GM12878 (cell line): Measurements from ENCODE around the gene PARP16. TPM values are rescaled to one million over a fixed set of nuclear protein-coding genes. Genes with fewer than 3 reads are reported as not detected.

Experiments
- ATAC-seq: fragments of 200-7000 bp; cut with Tn5 transposase; 3 replicates; pipeline ENCODE4 v1.9.1; 2020; ENCODE audit warnings: mild to moderate bottlenecking, moderate library complexity
- Bru-seq: library from RNA; stranded (reverse); fragments of 400-500 nt; gene quantifications from one replicate; lab custom pipeline; 2021; lab: Mats Ljungman, UMichigan
- BruChase-seq, 2 experiments: library from RNA; stranded (reverse); fragments of 400-500 nt; gene quantifications; one replicate each; lab custom pipeline; 2021; lab: Mats Ljungman, UMichigan
- BruUV-seq: library from RNA; stranded (reverse); fragments of 400-500 nt; replicated peaks from 2 replicates; lab custom pipeline; 2021; lab: Mats Ljungman, UMichigan
- CTCF ChIA-PET: fragments of 300-600 bp; sonication (Branson Sonifier 250); formaldehyde crosslinking; extraction: SDS; loops from one replicate; lab custom pipeline; 2021; ENCODE audit warnings: inconsistent platforms; lab: Yijun Ruan, JAX
- POLR2A ChIA-PET: fragments of 350-600 bp; formaldehyde crosslinking; extraction: SDS; loops from one replicate; lab custom pipeline; 2021; ENCODE audit warnings: inconsistent platforms; lab: Charles Lee
- RAD21 ChIA-PET: fragments of 300-600 bp; sonication (Branson Sonifier 250); formaldehyde crosslinking; loops from one replicate; lab custom pipeline; 2023; ENCODE audit warnings: antibody characterized with exemption; ENCODE audit not compliant: unreplicated experiment; lab: Charles Lee
- SMC1A ChIA-PET: fragments of 300-600 bp; sonication (Branson Sonifier 250); formaldehyde crosslinking; loops from one replicate; lab custom pipeline; 2023; ENCODE audit not compliant: unreplicated experiment, uncharacterized antibody; lab: Charles Lee
- DNase-seq: peaks from one replicate; pipeline ENCODE4 v3.0.0-alpha.2; 2011; ENCODE audit warnings: low read depth, low spot score
- FAIRE-seq: peaks from 3 replicates; lab custom pipeline; 2011; peaks lifted over from hg19 to GRCh38; lab: Jason Lieb, UNC
- H2AFZ ChIP-seq: 2 replicates; pipeline ENCODE4 v1.6.0; 2011; ENCODE audit warnings: low read depth, low read length, control low read depth; ENCODE audit not compliant: control insufficient read depth
- H3K27ac ChIP-seq: 2 replicates; pipeline ENCODE4 v1.5.1; 2011; ENCODE audit warnings: control low read depth; ENCODE audit not compliant: control insufficient read depth, insufficient read depth
- H3K27me3 ChIP-seq, 2 experiments: replicated peaks in 1 of 2; 2 replicates each; pipeline versions ENCODE4 v1.6.0 to v1.6.1; 2011; ENCODE audit warnings: low read length in 1 of 2; ENCODE audit not compliant: control insufficient read depth in 2 of 2, insufficient read depth in 2 of 2
- H3K36me3 ChIP-seq, 2 experiments: 2 replicates each; pipeline ENCODE4 v1.5.1; 2011; ENCODE audit warnings: low read length in 1 of 2; ENCODE audit not compliant: control insufficient read depth in 2 of 2, insufficient read depth in 2 of 2
- H3K4me1 ChIP-seq: 2 replicates; pipeline ENCODE4 v1.6.1; 2011; ENCODE audit warnings: mild to moderate bottlenecking, low read length, moderate library complexity, mixed read lengths; ENCODE audit not compliant: control insufficient read depth, insufficient read depth
- H3K4me2 ChIP-seq: 2 replicates; pipeline ENCODE4 v1.6.0; 2011; ENCODE audit warnings: control low read depth; ENCODE audit not compliant: control insufficient read depth, insufficient read depth
- H3K4me3 ChIP-seq: fragments of 200-600 bp; sonication (generic); 2 replicates; pipeline ENCODE4 v1.5.1; 2016
- H3K79me2 ChIP-seq: 2 replicates; pipeline ENCODE4 v1.6.0; 2011; ENCODE audit warnings: low read length; ENCODE audit not compliant: control insufficient read depth, insufficient read depth
- H3K9ac ChIP-seq: 2 replicates; pipeline ENCODE4 v1.8.0; 2011; ENCODE audit warnings: low read length, control low read depth, mixed read lengths; ENCODE audit not compliant: control insufficient read depth, insufficient read depth
- H3K9me3 ChIP-seq: replicated peaks from 3 replicates; pipeline ENCODE4 v1.5.1; 2011; ENCODE audit warnings: mild to moderate bottlenecking, low read length; ENCODE audit not compliant: control insufficient read depth, insufficient read depth
- H4K20me1 ChIP-seq: 2 replicates; pipeline ENCODE4 v1.6.0; 2011; ENCODE audit not compliant: control insufficient read depth, insufficient read depth
- BCL11A ChIP-seq: IDR thresholded peaks from 2 replicates; pipeline ENCODE4 v1.6.1; 2011; ENCODE audit warnings: low read depth, low read length
- CBX3 ChIP-seq: fragments of 200-600 bp; sonication (generic); IDR thresholded peaks from 2 replicates; pipeline ENCODE4 v1.6.1; 2016; ENCODE audit warnings: low read depth, borderline replicate concordance
- GATAD2B ChIP-seq: fragments of 450-650 bp; conservative IDR thresholded peaks from 2 replicates; pipeline ENCODE4 v1.6.1; 2017; ENCODE audit warnings: low read depth, mild to moderate bottlenecking, moderate library complexity
- JUNB ChIP-seq: IDR thresholded peaks from 2 replicates; pipeline ENCODE4 v1.6.1; 2016; ENCODE audit warnings: antibody characterized with exemption, mild to moderate bottlenecking
- NFYB ChIP-seq: IDR thresholded peaks from 2 replicates; pipeline ENCODE4 v1.6.1; 2011; ENCODE audit warnings: low read depth, mild to moderate bottlenecking, low read length, improper control_type of control experiment, moderate library complexity; ENCODE audit not compliant: insufficient read depth
- SIX5 ChIP-seq: IDR thresholded peaks from 2 replicates; pipeline ENCODE4 v1.6.1; 2011; ENCODE audit warnings: mild to moderate bottlenecking, low read depth, low read length, moderate library complexity; ENCODE audit not compliant: severe bottlenecking
- ZZZ3 ChIP-seq: IDR thresholded peaks from 2 replicates; pipeline ENCODE4 v1.6.1; 2011; ENCODE audit warnings: low read depth; ENCODE audit not compliant: control insufficient read depth, insufficient read length
- WGBS: methylation state at CpG from one replicate; pipeline ENCODE4 v1.1.6; 2016; ENCODE audit warnings: low lambda C conversion rate; ENCODE audit not compliant: insufficient replicate concordance, insufficient coverage; ENCODE audit errors: missing lambda C conversion rate; 5-methylcytosine and 5-hydroxymethylcytosine counted together
- in situ Hi-C: fragments of 300-500 bp; cut with MboI; formaldehyde crosslinking; loops from 9 replicates; pipeline ENCODE4 v1.14.3; 2018; ENCODE audit warnings: mixed read lengths
- intact Hi-C: fragments of 100-400 bp; cut with micrococcal nuclease; formaldehyde crosslinking; loops from one replicate; pipeline ENCODE4 v1.14.2; 2022; ENCODE audit not compliant: unreplicated experiment
- long read RNA-seq, 2 experiments: library from polyadenylated mRNA; unstranded; transcript quantifications; one replicate each; pipeline ENCODE4 v2.0.0, GENCODE V29; 2019 to 2020
- polyA minus RNA-seq, 3 experiments: library from RNA; depleted of rRNA, polyadenylated mRNA; stranded (reverse); fragments of >200 nt; gene quantifications; 2 replicates each; pipeline ENCODE4 v1.2.3, GENCODE V29; 2011
- polyA plus RNA-seq, 11 experiments: library from polyadenylated mRNA; depleted of rRNA in 4 of 11; unstranded in 6 of 11; stranded (reverse) in 5 of 11; fragments of >200 nt; fragmentation: Nextera tagmentation in 4 of 11; fragmentation: Illumina TruSeq in 1 of 11; extraction: Ambion mirVana in 4 of 11; extraction: Trizol in 1 of 11; gene quantifications; 1 replicate in 1 of 11; 2 replicates in 10 of 11; pipeline versions ENCODE4 v1.2.1 to v1.2.3, GENCODE V29; 2011 to 2016; ENCODE audit warnings: inconsistent platforms in 2 of 11, missing spikeins in 2 of 11, low read depth in 1 of 11
- total RNA-seq, 4 experiments: library from RNA; depleted of rRNA in 3 of 4; stranded (reverse); fragments of >200 nt in 3 of 4; fragmentation: Illumina TruSeq in 1 of 4; extraction: Trizol in 1 of 4; gene quantifications; 2 replicates each; pipeline versions ENCODE4 v1.2.1 to v1.2.3, GENCODE V29; 2013 to 2021
- TF ChIP-seq, protein P1 (sequence below): IDR thresholded peaks from 2 replicates; pipeline ENCODE4 v1.6.1; 2012; ENCODE audit warnings: mild to moderate bottlenecking, low read depth, low read length
- TF ChIP-seq, protein P2 (sequence below): fragments of 450-650 bp; IDR thresholded peaks from 2 replicates; pipeline ENCODE4 v1.6.1; 2018; ENCODE audit warnings: mild to moderate bottlenecking, low read depth, moderate library complexity; ENCODE audit not compliant: partially characterized antibody

The PARP16 gene, protein sequence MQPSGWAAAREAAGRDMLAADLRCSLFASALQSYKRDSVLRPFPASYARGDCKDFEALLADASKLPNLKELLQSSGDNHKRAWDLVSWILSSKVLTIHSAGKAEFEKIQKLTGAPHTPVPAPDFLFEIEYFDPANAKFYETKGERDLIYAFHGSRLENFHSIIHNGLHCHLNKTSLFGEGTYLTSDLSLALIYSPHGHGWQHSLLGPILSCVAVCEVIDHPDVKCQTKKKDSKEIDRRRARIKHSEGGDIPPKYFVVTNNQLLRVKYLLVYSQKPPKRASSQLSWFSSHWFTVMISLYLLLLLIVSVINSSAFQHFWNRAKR
- 14.4 and 14.6 TPM in 2 replicates for total RNA-seq (2013; cell fraction: nucleolus; rRNA removed)
- total RNA-seq (2014; rRNA removed) (6.4 and 8.6 TPM in 2 replicates), total RNA-seq (2014; rRNA removed; fragmentation: Illumina TruSeq; extraction: Trizol) (7.6 and 8.4 TPM in 2 replicates), total RNA-seq (2021) (10.1 and 11.3 TPM in 2 replicates), polyA plus RNA-seq (2011; rRNA removed) (9.8 and 10.1 TPM in 2 replicates), polyA plus RNA-seq (2014; fragmentation: Illumina TruSeq; extraction: Trizol) (11.9 and 13.0 TPM in 2 replicates), polyA plus RNA-seq (2014; fragmentation: Nextera tagmentation; extraction: Ambion mirVana) (1 to 10 TPM; 4.9 to 7.6 TPM), polyA plus RNA-seq (2014; rRNA removed) (9.8 and 10.0 TPM in 2 replicates), polyA plus RNA-seq (2016; fragmentation: Nextera tagmentation; extraction: Ambion mirVana) (10 to 100 TPM; 13.9 to 15.7 TPM), polyA minus RNA-seq (2011; rRNA and poly(A)+ RNA removed) (7.8 and 14.0 TPM in 2 replicates), Bru-seq, nascent RNA (percentile 55 among the genes with signal in this experiment), BruChase-seq, experiment 1, labeled RNA remaining after a 6-hour chase (percentile 56 among the genes with signal in this experiment), BruChase-seq, experiment 2, labeled RNA remaining after a 2-hour chase (percentile 56 among the genes with signal in this experiment)
- polyA plus RNA-seq (2011; ENCODE audit: low read depth), result 9.0 TPM
- polyA plus RNA-seq (2011; cell fraction: cytosol; rRNA removed), result 13.3 and 14.6 TPM in 2 replicates
- 10.6 and 12.4 TPM in 2 replicates for polyA plus RNA-seq (2011; cell fraction: nucleus; rRNA removed)
- 8.9 and 13.2 TPM in 2 replicates for polyA plus RNA-seq (2012)
- polyA minus RNA-seq (2011; cell fraction: cytosol; rRNA and poly(A)+ RNA removed), result 6.1 and 10.7 TPM in 2 replicates
- polyA minus RNA-seq (2011; cell fraction: nucleus; rRNA and poly(A)+ RNA removed), result 5.0 and 10.1 TPM in 2 replicates
- long read RNA-seq, experiment 1, transcript PARP16-206 (6 exons, 2,343 nt), result major isoform, 5 of 11 reads
- long read RNA-seq, experiment 1, partial matches to known transcripts, result 0 of 11 reads
- long read RNA-seq, experiment 1, other reads (novel, unspliced or antisense), result 5 of 11 reads
- long read RNA-seq, experiment 2, partial matches to known transcripts, result 4 of 14 reads
- long read RNA-seq, experiment 2, other reads (novel, unspliced or antisense), result 6 of 14 reads

DNA sequence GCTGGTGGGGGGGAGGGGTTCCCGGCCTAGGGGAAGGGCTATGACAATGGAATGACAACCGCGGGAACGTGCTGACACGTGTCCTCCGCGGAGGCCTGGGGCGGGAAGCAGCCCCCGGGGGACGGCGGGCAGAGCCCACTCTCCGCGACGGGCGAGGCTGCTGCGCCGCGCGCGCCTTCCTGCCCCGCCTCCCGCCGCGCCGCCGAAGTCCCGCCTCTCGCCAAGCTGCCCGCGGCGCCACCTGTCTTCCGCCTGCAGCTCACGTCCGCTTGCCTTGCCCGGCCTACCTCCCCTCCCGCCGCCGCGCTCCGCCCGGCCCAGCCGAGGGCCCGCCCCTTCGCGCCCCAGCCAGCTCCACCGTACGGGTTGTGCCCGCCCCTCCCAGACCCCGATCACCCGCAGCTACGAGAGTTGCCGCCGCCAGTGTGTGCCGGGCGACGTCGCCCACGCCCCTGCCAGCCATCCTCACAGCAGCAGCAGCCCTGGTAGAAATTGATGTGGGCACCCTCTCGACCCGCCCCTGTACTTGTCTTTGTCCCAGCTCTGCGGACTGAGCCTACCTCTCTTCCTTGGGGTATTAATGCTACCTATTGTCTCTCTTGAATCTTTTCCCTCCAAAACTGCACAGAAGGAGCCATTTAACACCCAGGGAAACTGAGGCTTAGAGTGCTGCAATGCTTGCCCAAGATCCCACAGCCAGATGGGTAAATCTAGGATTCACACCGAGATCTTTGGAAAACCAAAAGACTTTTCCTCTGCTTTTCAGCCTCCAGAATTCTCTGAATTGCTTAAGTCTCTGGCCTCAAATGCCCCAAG, at the start of gene PARP16:
TSS of gene PARP16 (minus strand) at position 180 of the 816 bp plus-strand sequence. CDS start 457 bp downstream, outside the sequence.
- intact Hi-C loops, result loop anchor here (1.0 to 2.0 kb wide), 2 partner anchors 8 to 102 kb away; partner anchors contain the start of gene CLPX
- TSS peak; percentile 72 for BruUV-seq
- Histone ChIP-seq H3K4me2 (peak within 1 kb of the TSS; percentile 72), H3K4me3 (peak within 1 kb of the TSS; percentile 74), H2AFZ (peak within 1 kb of the TSS; percentile 86), H3K9me3 (no peaks in the 10 kb centered on the region), H3K27me3 (no peaks in the 10 kb centered on the region), H3K36me3 (no peaks in the 10 kb centered on the region), H4K20me1 (no peaks in the 10 kb centered on the region), H3K79me2 (no peaks in the 10 kb centered on the region; the same call in 1 of the 2 replicates), H3K9ac (peak within 1 kb of the TSS; percentile 73), H3K4me1 (peaks cover 11% of the 10 kb centered on the region), H3K27ac (peak within 1 kb of the TSS; percentile 74)
- CTCF ChIA-PET, result interaction anchor here (0.7 to 3.8 kb wide), 17 partner anchors 8 to 253 kb away, joined by 3 to 29 read pairs (median 5); partner anchors contain the start of genes CLPX and RNU5B-1
- RAD21 ChIA-PET, result interaction anchor here (0.7 to 4.0 kb wide), 12 partner anchors 11 to 878 kb away, joined by 3 to 18 read pairs (median 6); partner anchors contain the start of genes CLPX, INTS14, PDCD7 and RNU5B-1
- SMC1A ChIA-PET, result interaction anchor here (0.7 to 2.3 kb wide), 9 partner anchors 9 to 253 kb away, joined by 3 to 12 read pairs (median 5); partner anchors contain the start of genes CLPX and RNU5B-1
- FAIRE-seq (peak; percentile 62), DNase-seq (peak; percentile 77), ATAC-seq (peak; percentile 97)
- WGBS, result under 1% methylated on average over 25 of the region's 62 CpGs
- in situ Hi-C loops, result no loop called here
- POLR2A ChIA-PET, result interaction anchor here (0.6 to 2.9 kb wide), 15 partner anchors 8 to 883 kb away, joined by 3 to 21 read pairs (median 5); partner anchors contain the start of genes CLPX, PDCD7, RNU5A-1 and RNU5B-1
- TF ChIP-seq, protein P1, sequence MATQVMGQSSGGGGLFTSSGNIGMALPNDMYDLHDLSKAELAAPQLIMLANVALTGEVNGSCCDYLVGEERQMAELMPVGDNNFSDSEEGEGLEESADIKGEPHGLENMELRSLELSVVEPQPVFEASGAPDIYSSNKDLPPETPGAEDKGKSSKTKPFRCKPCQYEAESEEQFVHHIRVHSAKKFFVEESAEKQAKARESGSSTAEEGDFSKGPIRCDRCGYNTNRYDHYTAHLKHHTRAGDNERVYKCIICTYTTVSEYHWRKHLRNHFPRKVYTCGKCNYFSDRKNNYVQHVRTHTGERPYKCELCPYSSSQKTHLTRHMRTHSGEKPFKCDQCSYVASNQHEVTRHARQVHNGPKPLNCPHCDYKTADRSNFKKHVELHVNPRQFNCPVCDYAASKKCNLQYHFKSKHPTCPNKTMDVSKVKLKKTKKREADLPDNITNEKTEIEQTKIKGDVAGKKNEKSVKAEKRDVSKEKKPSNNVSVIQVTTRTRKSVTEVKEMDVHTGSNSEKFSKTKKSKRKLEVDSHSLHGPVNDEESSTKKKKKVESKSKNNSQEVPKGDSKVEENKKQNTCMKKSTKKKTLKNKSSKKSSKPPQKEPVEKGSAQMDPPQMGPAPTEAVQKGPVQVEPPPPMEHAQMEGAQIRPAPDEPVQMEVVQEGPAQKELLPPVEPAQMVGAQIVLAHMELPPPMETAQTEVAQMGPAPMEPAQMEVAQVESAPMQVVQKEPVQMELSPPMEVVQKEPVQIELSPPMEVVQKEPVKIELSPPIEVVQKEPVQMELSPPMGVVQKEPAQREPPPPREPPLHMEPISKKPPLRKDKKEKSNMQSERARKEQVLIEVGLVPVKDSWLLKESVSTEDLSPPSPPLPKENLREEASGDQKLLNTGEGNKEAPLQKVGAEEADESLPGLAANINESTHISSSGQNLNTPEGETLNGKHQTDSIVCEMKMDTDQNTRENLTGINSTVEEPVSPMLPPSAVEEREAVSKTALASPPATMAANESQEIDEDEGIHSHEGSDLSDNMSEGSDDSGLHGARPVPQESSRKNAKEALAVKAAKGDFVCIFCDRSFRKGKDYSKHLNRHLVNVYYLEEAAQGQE, result no peak
- peak; percentile 68 for TF ChIP-seq GATAD2B
- TF ChIP-seq BCL11A, result no peak
- no peak for TF ChIP-seq NFYB
- TF ChIP-seq, protein P2, sequence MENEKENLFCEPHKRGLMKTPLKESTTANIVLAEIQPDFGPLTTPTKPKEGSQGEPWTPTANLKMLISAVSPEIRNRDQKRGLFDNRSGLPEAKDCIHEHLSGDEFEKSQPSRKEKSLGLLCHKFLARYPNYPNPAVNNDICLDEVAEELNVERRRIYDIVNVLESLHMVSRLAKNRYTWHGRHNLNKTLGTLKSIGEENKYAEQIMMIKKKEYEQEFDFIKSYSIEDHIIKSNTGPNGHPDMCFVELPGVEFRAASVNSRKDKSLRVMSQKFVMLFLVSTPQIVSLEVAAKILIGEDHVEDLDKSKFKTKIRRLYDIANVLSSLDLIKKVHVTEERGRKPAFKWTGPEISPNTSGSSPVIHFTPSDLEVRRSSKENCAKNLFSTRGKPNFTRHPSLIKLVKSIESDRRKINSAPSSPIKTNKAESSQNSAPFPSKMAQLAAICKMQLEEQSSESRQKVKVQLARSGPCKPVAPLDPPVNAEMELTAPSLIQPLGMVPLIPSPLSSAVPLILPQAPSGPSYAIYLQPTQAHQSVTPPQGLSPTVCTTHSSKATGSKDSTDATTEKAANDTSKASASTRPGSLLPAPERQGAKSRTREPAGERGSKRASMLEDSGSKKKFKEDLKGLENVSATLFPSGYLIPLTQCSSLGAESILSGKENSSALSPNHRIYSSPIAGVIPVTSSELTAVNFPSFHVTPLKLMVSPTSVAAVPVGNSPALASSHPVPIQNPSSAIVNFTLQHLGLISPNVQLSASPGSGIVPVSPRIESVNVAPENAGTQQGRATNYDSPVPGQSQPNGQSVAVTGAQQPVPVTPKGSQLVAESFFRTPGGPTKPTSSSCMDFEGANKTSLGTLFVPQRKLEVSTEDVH, result no peak
- TF ChIP-seq ZZZ3, result no peak
- TF ChIP-seq JUNB, result no peak
- TF ChIP-seq SIX5, result no peak
- TF ChIP-seq CBX3, result no peak
